GM04503 (cell line): ENCODE results near the gene ERN1.
"Not testable (repeated sequence)": the region's sequence is repeated elsewhere in the genome, so short reads cannot be mapped to it uniquely, and the experiment has no call there.

ENCODE experiments used
- DNase-seq: peaks from one replicate; pipeline ENCODE4 v3.0.0-alpha.2; 2012; ENCODE audit warnings: low read depth

Gene ERN1

DNA sequence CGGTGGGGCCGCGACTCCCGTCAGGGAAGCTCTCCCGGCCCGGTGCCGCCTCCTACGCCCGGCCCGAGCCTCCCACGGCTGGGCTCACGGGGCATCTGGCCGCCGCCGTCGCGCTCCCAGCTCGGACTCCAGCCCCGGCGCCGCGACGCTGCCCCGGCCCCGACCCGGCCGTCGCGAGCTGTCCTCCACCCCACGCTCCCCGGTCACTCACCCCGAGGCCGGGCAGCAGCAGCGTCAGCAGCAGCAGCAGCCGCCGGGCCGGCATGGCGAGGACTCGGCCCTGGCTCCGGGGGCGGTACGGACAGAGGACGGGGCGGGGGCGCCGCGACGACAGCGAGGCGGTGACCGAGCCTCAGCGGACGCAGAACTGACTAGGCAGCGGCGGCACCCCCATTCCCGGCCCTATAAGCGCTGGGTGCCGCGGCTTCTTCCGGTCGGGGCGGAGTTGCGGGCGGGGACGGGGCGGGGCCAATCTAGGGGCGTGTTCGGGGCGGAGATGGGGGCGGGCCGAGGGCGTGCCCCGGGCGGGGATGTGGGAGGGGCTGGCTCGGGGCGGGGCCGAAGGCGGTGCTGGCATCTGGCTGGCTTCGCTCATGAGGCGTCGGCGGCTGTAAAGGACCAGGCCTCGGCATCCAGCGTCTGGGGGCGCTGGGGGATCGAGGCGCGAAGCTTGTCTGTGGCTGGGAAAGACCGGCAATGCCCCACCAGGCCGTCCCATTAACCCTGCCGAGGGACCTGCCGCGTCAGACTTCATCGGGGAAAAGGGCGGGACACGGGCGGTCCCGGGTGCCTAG is at the start of gene ERN1:
ERN1 (minus strand) TSS at position 380 of the 794 bp plus-strand sequence; CDS start at position 265, 115 bp downstream.
- no peak for DNase-seq

DNA sequence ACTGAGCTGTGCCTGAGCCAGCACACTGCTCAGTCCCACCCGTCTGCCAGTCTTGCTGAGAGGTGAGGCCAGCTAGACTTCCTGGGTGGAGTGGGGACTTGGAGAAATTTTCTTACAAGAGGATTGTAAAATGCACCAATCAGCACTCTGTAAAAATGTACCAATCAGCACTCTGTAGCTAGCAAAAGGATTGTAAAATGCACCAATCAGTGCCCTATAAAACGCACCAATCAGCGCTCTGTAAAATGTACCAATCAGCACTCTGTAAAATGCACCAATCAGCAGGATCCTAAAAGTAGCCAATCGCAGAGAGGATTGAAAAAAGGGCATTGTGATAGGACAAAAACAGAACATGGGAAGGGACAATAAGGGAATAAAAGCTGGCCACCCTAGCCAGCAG is 49.1 kb upstream of the ERN1 start:
- not testable (repeated sequence) for DNase-seq

DNA sequence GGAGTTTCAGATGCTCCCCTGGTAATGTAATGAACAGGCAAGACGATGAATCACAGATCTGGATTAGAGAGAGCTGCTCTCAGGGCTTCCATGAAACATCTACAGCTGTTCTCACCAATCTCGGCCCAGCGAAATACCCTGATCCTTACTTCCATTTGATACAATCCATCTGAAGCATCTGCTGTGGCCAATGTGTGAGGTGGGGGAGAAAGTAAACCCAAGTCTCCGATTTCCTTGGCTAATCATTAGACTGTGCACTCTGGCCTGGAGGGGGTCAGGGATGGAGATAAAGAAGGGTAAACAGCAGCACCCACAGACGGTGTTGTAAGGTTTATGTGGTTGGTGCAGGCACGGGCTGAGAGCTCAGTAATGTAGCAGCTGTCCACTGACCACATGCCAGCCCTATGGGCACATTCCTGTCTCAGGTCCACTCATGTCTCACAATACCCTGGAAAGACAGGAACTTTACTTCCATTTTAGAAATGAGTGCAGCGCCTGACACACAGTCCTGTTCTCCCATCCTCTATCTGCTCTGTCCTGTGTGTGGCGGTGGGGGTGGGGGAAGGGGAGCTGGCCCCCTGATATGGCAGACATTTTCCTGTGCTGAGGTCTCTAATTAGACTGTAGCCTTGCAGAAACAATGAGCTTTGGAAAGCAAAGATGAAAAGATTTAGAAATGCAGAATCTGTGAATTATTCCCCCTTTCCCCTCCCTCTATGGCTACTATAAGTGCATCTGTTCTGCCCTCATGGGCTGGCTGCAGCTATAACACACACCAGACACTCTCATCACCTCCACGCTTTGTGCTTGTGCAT is 48.3 kb upstream of the ERN1 start:
- DNase-seq = no peak

DNA sequence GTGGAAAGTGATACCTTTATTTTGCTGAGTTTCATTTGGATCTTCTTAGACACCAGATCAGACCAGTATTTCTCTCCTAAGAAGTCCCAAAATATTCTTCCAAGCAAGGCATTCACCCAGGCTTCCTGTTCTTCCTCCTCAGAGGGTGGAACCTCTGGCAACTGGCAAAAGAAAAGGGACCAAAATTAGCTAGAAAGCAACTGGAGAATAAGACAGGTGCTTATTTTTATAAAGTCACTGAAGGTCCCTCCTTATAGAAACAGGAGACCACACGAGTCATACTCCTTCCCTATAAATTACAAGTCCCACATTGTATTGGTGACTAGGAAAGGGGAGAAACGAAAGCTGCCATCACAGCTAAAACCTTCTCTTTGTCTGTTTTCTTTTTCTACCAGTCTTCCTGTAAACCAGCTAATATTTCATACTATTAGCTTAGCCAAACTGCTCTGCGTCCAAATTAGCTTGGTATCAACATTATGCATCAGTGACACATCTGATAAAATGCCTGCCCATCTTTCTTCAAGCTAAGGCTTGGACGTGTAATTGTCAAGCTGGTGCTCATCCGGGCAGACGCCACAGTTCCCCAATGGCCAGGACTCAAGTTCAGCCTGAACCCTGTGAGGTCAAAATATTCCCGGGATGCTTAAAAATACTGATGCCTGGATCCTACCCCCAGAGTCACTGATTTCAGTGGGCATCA is 47.5 kb upstream of the ERN1 start:
- no peak for DNase-seq

DNA sequence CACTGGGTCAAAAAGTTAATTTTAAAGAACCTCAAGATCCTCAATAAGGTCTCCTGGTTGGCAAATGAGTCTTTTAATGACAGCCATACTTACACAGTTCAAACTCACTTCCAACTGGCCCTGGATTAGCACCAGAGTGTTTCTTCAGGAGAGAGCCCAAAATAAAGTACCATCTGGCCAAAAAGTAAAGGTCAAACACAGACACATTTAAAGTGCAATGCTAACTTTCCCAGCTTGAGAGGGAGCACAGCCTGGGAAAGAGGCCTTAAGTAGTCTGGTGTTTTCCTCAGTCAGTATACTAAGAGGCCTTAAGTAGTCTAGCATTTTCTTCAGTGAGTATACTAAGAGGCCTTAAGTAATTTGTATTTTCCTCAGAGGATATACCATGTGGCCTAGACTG is 46.6 kb upstream of the ERN1 start:
- no peak for DNase-seq

DNA sequence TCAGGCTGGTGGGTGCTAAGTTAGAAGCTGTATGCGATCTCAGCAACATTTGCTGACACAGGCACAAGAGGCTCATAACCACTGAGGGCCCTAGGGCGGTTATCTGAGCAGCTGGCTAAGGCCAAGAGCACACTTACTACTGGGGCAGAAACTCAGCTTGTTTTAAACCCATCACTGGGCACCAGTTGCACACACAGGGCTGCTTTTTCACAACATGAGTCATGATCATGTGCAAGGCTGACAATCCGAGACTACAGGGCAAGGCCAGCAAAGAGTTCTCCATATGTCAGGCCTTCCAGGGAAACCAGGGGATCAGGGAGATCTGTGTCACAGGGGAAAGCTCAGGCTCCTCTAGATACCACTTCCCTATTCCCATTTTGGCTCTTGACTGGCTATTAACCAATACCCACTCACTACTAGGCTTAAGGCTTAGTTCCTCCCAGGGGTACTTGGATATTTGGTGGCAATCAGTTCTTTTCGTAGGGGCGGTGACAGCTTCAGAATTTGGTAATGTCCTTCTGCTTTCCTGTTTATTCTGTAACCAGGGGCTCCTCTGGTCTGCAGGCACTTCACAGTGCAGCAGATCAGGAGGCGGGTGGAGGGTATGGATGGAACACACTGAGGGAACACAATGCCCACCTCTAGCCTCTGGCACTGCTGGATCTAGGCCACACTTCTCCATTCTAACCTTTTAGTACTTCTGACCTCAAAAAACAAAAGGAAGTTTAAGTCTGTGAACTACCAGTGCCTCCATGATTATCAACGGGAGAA is 44.9 kb upstream of the ERN1 start:
- DNase-seq = no peak

DNA sequence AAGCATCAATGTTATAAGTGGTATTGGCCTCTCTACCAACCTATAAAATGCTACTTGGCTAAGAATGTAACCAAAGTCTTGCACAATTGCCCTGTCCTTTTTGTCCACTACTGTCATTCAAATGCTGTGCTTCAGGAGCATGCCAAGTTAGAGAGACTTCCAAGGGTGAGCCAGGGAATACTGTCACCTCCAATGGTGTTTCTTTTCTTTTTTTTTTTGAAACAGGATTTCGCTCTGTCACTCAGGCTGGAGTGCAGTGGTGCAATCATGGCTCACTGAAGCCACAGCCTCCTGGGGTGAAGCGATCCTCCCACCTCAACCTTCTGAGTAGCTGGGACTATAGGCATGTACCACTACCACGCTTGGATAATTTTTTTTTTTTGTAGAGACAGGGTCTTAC is 43.7 kb upstream of the ERN1 start:
- no peak for DNase-seq

DNA sequence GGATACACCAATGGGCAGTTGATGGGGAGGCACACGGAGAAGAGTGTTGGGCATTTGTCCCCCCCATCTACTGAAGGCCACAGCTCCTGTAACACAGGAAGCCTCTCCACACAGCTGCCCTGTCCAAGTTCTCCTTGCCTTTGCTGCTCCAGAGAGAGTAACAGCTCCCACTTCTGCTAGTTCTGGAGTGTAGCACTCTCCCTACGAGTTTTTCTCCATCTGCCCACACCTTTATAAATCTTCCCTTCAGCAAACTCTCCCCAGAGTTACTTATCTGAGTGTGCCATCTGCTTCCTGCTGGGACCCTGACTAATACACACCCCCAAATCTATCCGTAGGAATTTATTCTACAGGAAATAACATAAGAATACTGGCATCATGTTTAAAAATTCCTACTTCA is 42.6 kb upstream of the ERN1 start:
- DNase-seq = no peak

DNA sequence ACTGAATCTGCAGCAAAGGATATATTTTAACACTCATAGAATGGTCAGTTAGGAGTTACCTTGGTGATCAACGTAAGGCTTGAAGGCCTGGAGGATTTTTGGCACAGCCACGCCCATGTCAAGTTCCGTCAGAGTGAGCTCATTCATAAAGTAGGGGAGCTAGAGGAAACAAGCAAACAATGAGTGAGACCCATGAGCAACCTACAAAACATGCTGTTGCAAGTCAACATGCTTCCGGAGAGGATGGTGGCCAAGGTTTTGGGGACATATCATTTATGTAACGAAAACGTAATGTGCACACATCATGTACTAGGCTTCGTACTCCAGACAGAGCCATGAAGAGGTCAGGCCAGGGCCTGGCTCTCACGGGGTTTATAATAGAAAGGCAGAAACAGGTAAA is 41.1 kb upstream of the ERN1 start:
- DNase-seq = no peak

DNA sequence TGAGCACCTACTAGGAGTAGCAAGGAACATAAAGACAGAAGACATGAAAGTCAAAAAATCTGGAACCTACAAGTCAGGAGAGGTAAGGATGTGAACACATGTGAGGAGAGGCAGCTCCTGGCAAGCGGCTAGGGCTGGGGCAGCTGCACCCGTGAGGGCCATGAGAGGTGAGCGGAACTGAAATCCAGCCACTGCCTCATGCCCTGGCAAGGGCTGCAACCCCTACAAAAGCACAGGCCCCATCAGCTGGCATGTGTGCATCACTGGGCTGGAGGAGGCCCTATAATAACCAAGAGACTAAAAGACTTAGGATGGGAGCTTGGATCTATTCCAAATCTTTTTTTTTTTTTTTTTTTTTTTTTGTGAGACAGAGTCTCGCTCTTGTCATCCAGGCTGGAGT is 40.3 kb upstream of the ERN1 start:
- no peak for DNase-seq

DNA sequence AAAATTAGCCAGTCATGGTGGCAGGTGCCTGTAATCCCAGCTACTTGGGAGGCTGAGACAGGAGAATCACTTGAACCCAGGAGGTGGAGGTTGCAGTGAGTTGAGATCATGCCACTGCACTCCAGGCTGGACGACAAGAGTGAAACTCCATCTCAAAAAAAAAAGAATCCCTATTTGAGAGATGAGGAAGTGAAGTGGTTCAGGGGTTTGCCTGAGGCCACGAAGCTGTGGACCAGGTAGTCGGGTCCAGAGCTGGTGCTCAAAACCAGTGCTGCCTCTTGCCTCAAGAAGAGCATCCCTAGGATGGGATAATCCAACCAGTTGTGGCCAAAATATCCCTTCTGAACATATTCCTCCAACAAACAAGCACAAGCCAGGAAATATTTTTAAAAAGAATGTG is 37.7 kb upstream of the ERN1 start:
- DNase-seq = not testable (repeated sequence)

DNA sequence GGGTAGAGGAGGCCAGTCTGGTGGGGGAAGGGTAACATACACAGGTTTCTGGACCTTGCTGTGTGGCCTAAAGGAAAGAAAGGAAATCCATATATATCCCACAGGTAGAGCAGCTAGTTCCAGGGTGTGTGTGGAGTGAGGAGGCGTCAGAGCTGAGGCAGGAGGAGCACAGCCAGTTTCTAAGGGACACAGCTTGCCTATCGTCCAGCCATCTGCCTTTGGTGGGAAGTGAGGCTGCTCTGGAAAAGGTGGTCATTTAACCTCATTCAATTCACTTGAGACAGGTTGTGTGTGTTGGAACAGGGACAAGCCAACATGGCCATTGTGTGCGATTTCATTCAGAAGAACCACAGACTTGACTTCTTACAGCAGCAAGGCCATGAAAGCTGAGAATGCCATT is 36.9 kb upstream of the ERN1 start:
- no peak for DNase-seq

DNA sequence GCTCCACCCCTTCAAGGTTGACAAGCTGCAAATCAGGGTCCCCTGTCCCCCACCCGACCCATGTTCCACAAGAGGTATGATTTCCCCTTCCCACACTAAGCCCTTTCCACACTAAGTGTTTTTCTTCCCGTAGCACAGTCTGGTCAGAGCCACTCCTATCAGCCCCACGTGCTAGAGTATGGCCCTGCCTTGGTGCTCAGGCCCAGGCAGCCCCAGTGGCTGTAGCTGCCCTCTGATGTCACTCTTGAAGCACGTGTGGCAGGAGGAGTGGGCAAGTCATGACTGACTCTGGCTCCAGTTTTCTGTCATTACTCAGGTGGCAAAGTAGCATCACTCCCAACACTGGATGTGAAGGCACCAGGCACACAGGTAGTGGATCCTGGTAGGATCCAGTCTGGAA is 35.4 kb upstream of the ERN1 start:
- no peak for DNase-seq

DNA sequence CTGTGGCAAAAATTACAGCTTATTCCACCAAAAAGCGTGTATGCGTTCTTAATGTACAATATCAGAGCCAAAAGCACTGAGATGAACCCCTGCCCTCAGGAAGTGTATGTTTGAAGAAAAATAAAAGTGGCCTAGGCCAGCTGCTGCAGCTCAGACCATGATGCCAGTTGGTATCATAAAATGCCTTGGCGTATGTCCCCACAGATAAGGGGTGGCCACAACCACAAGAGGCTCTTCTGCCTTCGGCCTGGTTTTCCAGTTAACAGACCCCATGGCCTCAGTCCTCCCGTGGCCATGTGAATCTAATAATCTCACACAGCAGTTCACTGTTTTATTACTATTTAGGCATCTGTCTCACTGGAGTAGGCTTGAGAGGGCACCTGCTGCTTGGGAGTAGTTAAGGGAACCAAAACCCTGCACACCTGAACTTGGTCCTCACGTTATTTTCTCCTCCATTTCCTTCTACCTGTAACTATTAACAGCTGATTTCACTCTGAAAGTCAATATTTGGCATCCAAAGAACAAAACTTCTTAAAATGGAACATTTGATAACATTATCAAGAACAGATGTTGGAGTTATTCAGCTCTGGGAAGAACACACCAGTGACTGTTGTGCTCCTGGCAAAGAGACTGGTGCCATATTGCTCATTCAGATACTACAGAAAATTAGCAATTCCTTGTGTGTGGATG is 34.8 kb upstream of the ERN1 start:
- DNase-seq = no peak

DNA sequence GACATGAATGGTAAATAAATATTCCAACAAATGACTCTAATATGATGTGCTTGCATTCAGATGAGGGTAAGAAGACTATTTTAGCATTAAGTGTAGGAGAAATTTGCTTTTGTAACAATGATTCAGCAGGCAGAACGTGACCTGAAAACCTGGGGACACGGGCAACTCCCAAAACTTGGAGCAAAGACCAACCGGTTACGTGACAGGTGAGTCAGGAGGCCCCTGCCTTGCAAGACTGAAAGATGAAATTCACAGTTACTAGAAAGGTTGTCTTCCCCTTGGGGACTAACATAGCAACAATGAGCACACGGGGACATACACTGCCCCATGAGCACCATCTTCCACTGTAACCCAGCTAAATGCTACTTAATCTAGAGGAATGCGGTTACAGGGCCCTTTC is 33.5 kb upstream of the ERN1 start:
- DNase-seq = no peak

DNA sequence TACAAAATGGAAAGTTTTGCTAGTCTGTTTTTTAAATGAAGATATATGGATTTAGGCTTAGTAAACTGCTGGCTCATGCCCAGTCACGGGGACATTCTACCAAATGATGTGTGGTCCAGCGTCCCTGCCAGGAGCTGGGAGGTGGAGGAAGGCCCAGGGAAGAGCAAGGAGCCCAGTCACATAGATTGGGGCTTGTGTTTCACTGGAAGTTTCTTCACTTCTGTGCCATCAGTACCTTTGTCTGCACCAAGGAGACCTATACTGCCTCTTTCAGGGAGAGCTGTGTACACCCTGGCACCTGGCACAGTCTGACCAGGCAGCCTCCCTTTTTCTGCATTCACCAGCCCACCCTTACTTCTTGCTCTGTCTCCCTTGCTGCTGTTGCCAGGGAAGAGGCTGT is 32.6 kb upstream of the ERN1 start:
- no peak for DNase-seq

DNA sequence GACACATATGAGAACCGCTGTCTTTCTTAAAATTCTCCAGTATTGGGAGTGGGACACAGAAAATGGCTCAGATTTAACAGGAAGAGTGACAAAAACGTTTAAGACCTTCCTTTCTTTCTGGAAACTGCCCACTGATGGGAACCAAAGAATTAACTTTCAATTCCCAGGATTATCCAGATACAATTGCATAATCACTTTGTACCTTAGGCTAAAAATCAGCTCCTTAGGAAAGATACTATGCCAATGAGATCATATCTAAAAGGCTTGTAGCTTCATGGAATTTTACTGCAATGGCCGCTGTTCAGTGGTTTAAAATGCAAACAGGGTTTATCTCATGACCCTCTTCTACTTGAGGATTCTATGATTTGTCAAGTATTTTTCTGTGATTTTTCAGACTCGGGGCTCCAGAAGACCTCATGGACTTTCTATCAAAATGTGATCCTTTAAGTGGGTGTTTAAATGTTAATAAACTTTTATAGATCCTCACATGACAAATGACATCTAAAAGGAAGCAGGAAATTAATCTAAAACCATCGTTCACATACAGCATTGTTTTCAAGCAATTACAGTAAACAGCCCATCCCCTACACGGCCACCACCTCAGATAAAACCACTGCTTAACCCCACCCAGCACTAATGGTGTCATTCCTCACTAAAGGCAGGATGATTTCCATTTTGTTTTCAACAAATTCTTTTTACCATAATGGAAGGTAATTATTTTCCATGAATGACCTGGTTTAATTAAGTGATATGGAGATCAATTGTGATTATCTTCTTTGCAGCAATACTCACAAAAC is 31.6 kb upstream of the ERN1 start:
- no peak for DNase-seq

DNA sequence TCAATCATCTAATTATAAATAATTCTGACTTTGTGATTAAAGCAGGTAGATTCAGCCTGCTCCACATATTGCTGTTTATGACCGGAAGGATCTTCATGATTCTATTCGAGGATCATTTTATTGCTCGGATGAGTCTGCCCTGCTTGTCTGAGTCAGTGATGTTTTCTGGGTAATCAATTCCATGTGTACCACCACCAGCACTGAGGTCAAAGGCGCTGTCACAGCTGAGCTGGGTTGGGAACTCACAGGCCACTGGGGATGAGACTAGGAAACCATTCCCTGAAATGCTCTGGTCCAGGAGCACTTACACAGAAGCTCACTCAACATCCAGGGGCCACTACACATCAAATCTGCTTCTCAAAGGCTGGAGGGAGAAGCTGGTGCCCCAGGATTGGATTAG is 30.4 kb upstream of the ERN1 start:
- DNase-seq = no peak

DNA sequence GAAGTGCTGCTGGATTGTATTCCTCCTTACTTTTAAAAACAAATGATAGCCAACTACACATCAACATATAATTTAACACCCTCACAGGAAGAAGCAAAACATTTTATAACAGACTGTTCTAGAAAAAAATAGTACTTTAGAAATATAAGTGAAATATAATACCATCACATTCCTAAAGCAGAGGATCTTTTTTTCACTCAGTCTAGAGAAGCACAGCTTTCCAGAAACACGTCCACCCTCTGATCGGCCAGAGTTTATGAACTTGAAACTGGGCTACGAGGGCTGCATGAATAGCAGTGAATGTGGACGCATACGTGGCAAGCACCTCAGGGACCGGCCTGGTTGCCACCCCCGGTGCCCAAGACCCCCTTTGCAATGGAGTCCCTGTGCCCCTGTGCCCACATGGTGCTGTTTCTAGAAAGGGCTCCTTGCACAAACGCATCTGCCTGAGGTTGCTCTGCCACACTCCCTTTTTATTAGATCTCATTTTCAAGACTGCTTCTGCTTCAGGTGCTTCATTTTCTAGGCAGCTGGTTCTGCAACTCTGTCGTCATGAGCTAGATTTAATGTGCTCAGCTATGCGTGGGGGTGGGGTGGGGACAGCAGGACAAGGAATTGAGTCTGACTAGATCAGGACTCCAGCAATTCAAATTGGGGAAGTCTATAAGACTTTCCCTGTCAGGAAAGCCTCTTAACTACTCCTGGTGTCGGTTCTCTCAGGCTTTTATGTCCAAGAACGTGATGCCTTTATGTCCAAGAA is 29.1 kb upstream of the ERN1 start:
- no peak for DNase-seq

DNA sequence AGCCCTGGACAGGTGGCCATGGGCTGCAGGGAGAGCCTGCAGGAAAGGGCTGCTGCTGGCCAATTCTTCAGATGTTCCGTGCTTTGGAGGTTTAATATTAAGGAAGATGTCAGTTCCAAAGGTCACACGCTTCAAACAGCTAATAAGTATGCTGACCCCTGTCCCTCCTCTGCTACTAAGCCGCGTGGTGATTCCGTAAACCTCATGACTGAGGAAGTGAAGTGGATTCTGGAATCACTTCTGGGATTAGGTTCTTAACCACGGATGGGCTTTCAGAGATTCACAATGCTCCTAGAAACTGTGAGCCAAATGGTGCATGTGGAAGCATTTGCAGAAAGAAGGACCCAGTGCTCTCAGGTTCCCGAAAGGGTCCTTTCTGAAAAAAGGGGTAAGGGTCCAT is 28.5 kb upstream of the ERN1 start:
- DNase-seq = no peak
